Naive thymus-derived CD4-positive, alpha-beta T cell (primary cell): ENCODE data around the gene TUBG2. TPM values are rescaled to one million over a fixed set of nuclear protein-coding genes. Genes with fewer than 3 reads are reported as not detected.
A peak's percentile ranks its signal among the peaks of the same experiment; 100 is the strongest.

Source experiments
- ATAC-seq: fragments of 150-1000 bp; cut with Tn5 transposase; 2 replicates; pipeline ENCODE4 v1.10.0; 2021; ENCODE audit warnings: mild to moderate bottlenecking, moderate library complexity
- CTCF ChIA-PET: fragments of 350-600 bp; sonication (Branson Sonifier 250); formaldehyde crosslinking; loops from one replicate; lab custom pipeline; 2021; ENCODE audit warnings: antibody characterized with exemption; lab: Charles Lee
- POLR2A ChIA-PET: fragments of 350-600 bp; sonication (Branson Sonifier 250); formaldehyde crosslinking; loops from one replicate; lab custom pipeline; 2021; ENCODE audit warnings: antibody characterized with exemption, inconsistent platforms; lab: Charles Lee
- DNase-seq, 9 donors: peaks; one replicate each; pipeline versions ENCODE4 v3.0.0 to v3.0.0-alpha.2; 2020 to 2022; ENCODE audit warnings: mixed read lengths in 1 of 9
- H3K27ac ChIP-seq: one replicate; pipeline ENCODE4 v1.7.0; 2013; ENCODE audit warnings: mild to moderate bottlenecking, low read depth, low read length, moderate library complexity
- H3K27me3 ChIP-seq, 2 donors: one replicate each; pipeline ENCODE4 v1.7.0; 2013; ENCODE audit warnings: low read length in 2 of 2, mild to moderate bottlenecking in 2 of 2, moderate library complexity in 2 of 2; ENCODE audit not compliant: control insufficient read depth in 2 of 2, insufficient read depth in 2 of 2
- H3K36me3 ChIP-seq, 3 experiments: 1 replicate in 2 of 3; 2 replicates in 1 of 3; pipeline ENCODE4 v1.7.0; 2013; ENCODE audit warnings: low read length in 3 of 3, mild to moderate bottlenecking in 3 of 3, moderate library complexity in 1 of 3; ENCODE audit not compliant: insufficient read depth in 3 of 3, control insufficient read depth in 2 of 3
- H3K4me1 ChIP-seq, 2 donors: one replicate each; pipeline ENCODE4 v1.7.0; 2013; ENCODE audit warnings: low read length in 2 of 2, mild to moderate bottlenecking in 2 of 2, moderate library complexity in 1 of 2; ENCODE audit not compliant: control insufficient read depth in 2 of 2, insufficient read depth in 2 of 2
- H3K4me3 ChIP-seq: 2 replicates; pipeline ENCODE4 v1.7.0; 2013; ENCODE audit warnings: mild to moderate bottlenecking, low read length
- H3K9me3 ChIP-seq, 3 experiments: 1 replicate in 2 of 3; 2 replicates in 1 of 3; pipeline ENCODE4 v1.7.0; 2013; ENCODE audit warnings: low read length in 3 of 3; ENCODE audit not compliant: control insufficient read depth in 2 of 3
- H3K27ac Mint-ChIP-seq, 9 donors: one replicate each; pipeline ENCODE4 v1.8.0; 2020 to 2022; ENCODE audit warnings: mixed read lengths in 9 of 9, mild to moderate bottlenecking in 8 of 9, moderate library complexity in 5 of 9, inconsistent platforms in 2 of 9
- H3K27me3 Mint-ChIP-seq, 5 donors: one replicate each; pipeline ENCODE4 v1.8.0; 2021 to 2022; ENCODE audit warnings: mixed read lengths in 5 of 5, mild to moderate bottlenecking in 1 of 5
- H3K36me3 Mint-ChIP-seq, 5 donors: one replicate each; pipeline ENCODE4 v1.8.0; 2020 to 2022; ENCODE audit warnings: mixed read lengths in 5 of 5, mild to moderate bottlenecking in 3 of 5, inconsistent platforms in 1 of 5
- H3K4me1 Mint-ChIP-seq, 7 donors: one replicate each; pipeline ENCODE4 v1.8.0; 2020 to 2022; ENCODE audit warnings: mixed read lengths in 7 of 7, mild to moderate bottlenecking in 3 of 7, inconsistent platforms in 1 of 7
- H3K4me3 Mint-ChIP-seq, 10 donors: one replicate each; pipeline ENCODE4 v1.8.0; 2020 to 2022; ENCODE audit warnings: mild to moderate bottlenecking in 10 of 10, mixed read lengths in 10 of 10, moderate library complexity in 6 of 10, inconsistent platforms in 2 of 10
- H3K9me3 Mint-ChIP-seq, 11 donors: one replicate each; pipeline ENCODE4 v1.8.0; 2020 to 2022; ENCODE audit warnings: mixed read lengths in 11 of 11, mild to moderate bottlenecking in 4 of 11, inconsistent platforms in 1 of 11, moderate library complexity in 1 of 11
- intact Hi-C, 2 donors: fragments of 100-400 bp; cut with micrococcal nuclease; formaldehyde crosslinking; loops; one replicate each; pipeline ENCODE4 v1.15.1; 2023
- polyA plus RNA-seq, 2 donors: library from polyadenylated mRNA; unstranded; fragments of 300-500 nt; fragmentation: Illumina TruSeq; gene quantifications; one replicate each; pipeline ENCODE4 v1.2.3, GENCODE V29; 2021
- total RNA-seq, 6 experiments: library from RNA in 5 of 6; stranded (reverse) in 5 of 6; gene quantifications; 1 replicate in 5 of 6; 2 replicates in 1 of 6; pipeline ENCODE4 v1.2.3 and lab custom pipeline; 2021 to 2026

Gene TUBG2
- total and polyA plus RNA-seq, 7 experiments from 2014 or later: 4.9 to 20.3 (median 10.4) TPM

DNA sequence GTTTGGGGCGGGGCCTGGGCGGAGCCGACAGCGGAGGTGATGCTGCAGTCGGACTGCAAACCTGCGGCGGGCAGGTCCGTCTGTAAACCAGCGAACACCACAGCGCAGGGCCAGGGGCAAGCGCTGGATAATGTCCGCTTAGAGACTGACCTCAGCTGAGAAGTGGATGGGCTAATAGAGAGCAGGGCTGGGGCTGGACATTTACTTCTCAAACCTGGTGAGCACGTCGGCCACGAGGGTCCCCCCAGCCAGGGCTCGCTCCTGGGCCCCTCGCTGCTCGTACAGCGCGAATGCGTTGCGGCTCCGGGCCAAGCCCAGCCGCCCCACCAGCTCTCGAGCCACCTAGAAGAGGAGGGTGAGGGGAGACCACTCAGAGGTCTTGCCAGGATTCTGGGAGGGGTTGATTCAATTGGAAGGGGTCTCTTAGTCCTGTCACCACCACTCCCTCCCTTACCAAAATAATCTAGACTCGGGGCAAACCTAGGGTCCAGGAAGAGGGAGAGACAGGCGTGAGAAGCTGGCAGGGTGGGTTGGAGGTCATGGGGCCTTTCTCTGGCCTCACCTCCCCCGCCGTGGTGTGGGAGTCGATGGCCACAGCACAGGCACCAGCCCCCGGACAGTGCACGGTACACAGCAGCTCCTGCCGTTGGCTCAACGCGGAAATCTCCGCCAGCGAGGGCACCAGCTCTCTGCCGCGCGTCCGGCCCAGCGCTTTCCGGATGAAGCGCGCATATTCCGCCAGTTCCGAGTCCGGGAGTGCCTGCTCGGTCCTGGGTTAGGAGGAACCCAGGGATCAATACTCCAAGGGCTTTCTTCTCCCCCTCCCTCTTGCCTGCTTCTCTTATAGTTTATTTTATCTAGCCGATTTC is 11.9 kb downstream of the TUBG2 start:
- no peak for ATAC-seq
- H3K27ac Mint-ChIP-seq: peak overlapping the region in 3 of 9 donors; percentile 21 to 80 (median 74)
- no peak for DNase-seq
- H3K27me3 Mint-ChIP-seq: peaks cover 19 to 62% (median 26%) of the 10 kb centered on the region in 5 donors
- Histone ChIP-seq H3K4me1 (peaks cover 2 to 27% of the 10 kb centered on the region in 2 donors), H3K4me3 (no peak overlapping the region), H3K36me3 (peaks cover 0 to 11% (median 0%) of the 10 kb centered on the region in 3 experiments), H3K27me3 (peaks cover 0 to 29% of the 10 kb centered on the region in 2 donors), H3K9me3 (no peaks in the 10 kb centered on the region), H3K27ac (no peak overlapping the region)
- intact Hi-C loops: loop anchor here (1.0 to 10.0 kb wide), 3 partner anchors 8 to 356 kb away; partner anchors contain the start of gene BECN1 (in 1 of the 2)
- H3K36me3 Mint-ChIP-seq: peaks cover 0 to 11% (median 4%) of the 10 kb centered on the region in 5 donors
- ChIA-PET CTCF (interaction anchor here (0.6 to 1.0 kb wide), 4 partner anchors 8 to 93 kb away, joined by 3 to 4 read pairs (median 4); no protein-coding TSS in a partner anchor), POLR2A (interaction anchor here (0.7 to 1.5 kb wide), 4 partner anchors 8 to 63 kb away, joined by 3 to 7 read pairs (median 4); partner anchors contain the start of gene TUBG2)
- H3K4me3 Mint-ChIP-seq: peak overlapping the region; percentile 51 to 85 (median 79)
- H3K9me3 Mint-ChIP-seq: no peaks in the 10 kb centered on the region
- H3K4me1 Mint-ChIP-seq: peaks cover 7 to 30% (median 24%) of the 10 kb centered on the region in 7 donors

DNA sequence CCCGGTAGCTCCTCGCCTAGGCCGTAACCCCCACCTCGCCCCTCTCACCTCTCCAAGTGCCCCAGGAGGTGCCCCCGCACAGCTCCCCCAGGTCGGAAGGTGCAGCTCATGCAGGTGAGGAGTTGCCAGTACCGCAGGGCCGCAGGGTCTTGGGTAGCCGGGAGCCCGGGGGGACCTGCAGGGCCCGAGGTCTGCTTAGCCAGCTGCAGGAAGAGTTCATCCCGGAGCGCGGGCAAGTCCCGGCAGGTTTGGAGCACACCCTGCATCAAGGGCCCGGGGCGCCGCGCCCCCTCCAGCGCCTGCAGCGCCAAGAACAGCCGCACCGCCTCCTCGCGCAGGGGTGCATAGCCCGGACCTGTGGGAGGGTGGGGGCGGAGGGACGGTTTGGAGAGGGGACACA is 13.0 kb downstream of the TUBG2 start:
- H3K27ac Mint-ChIP-seq: peak overlapping the region in 3 of 9 donors; percentile 21 to 80 (median 74)
- H3K4me1 ChIP-seq: peaks cover 8 to 35% of the 10 kb centered on the region in 2 donors
- peaks cover 7 to 35% (median 26%) of the 10 kb centered on the region in 7 donors for H3K4me1 Mint-ChIP-seq
- no peak overlapping the region for H3K27ac ChIP-seq
- H3K27me3 Mint-ChIP-seq: peaks cover 22 to 69% (median 29%) of the 10 kb centered on the region in 5 donors
- H3K27me3 ChIP-seq: peaks cover 0 to 36% of the 10 kb centered on the region in 2 donors
- H3K9me3 ChIP-seq: no peaks in the 10 kb centered on the region
- ATAC-seq: no peak
- peak overlapping the region in 4 of 10 donors; percentile 38 to 83 (median 68) for H3K4me3 Mint-ChIP-seq
- CTCF ChIA-PET: interaction anchor here (0.5 to 0.9 kb wide), 2 partner anchors 9 to 38 kb away, joined by 3 to 10 read pairs; no protein-coding TSS in a partner anchor
- H3K36me3 Mint-ChIP-seq: peaks cover 0 to 1% (median 0%) of the 10 kb centered on the region in 5 donors
- intact Hi-C loops: loop anchor here in 1 of 2 donors (10.0 kb wide), 1 partner anchor 357 kb away; no protein-coding TSS in a partner anchor
- POLR2A ChIA-PET: interaction anchor here (0.7 to 1.1 kb wide), 2 partner anchors 17 to 152 kb away, joined by 3 read pairs; partner anchors contain the start of gene BECN1
- H3K9me3 Mint-ChIP-seq: no peaks in the 10 kb centered on the region
- H3K4me3 ChIP-seq: no peak overlapping the region
- DNase-seq: no peak
- peaks cover 0 to 2% (median 0%) of the 10 kb centered on the region in 3 experiments for H3K36me3 ChIP-seq

DNA sequence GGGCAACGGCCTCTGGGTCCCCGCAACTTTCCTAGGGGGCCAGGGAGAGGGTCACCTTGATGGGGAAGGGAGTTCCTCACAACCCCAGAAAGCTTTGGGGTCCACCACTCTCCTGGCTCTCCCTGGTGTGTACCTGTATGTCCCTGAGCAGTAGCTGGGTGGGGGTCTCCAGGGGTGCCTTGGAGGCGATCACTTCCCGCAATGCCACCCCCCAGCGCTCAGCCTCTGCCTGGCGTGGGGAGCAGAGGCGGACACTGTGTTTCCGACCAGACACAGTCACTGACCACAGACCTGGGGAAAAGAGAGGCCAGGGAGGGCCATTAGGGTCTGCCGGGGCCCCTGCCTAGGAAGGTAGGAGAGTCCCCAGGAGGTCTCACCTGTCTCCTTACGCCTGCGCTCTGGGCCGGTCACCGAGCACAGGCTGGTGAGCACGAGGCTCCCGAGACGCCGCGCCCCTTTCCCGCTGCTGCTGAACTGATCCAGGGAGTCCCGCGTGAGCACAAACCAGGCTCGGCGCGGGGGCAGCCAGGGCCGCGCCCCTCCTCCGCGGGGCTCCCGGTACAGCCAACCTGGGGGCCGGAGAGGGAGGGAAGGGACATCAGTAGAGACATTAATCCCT is 14.3 kb downstream of the TUBG2 start:
- Mint-ChIP-seq H3K27ac (no peak overlapping the region), H3K36me3 (no peaks in the 10 kb centered on the region), H3K9me3 (no peaks in the 10 kb centered on the region), H3K4me3 (no peak overlapping the region), H3K4me1 (peaks cover 7 to 45% (median 33%) of the 10 kb centered on the region in 7 donors), H3K27me3 (peaks cover 24 to 70% (median 30%) of the 10 kb centered on the region in 5 donors)
- Histone ChIP-seq H3K4me1 (peaks cover 18 to 42% of the 10 kb centered on the region in 2 donors), H3K27me3 (peaks cover 0 to 36% of the 10 kb centered on the region in 2 donors), H3K9me3 (no peaks in the 10 kb centered on the region), H3K27ac (no peak overlapping the region), H3K4me3 (no peak overlapping the region), H3K36me3 (no peaks in the 10 kb centered on the region)
- intact Hi-C loops: loop anchor here in 1 of 2 donors (10.0 kb wide), 1 partner anchor 359 kb away; no protein-coding TSS in a partner anchor
- ChIA-PET POLR2A (no interaction called here), CTCF (no interaction called here)
- no peak for ATAC-seq
- no peak for DNase-seq

DNA sequence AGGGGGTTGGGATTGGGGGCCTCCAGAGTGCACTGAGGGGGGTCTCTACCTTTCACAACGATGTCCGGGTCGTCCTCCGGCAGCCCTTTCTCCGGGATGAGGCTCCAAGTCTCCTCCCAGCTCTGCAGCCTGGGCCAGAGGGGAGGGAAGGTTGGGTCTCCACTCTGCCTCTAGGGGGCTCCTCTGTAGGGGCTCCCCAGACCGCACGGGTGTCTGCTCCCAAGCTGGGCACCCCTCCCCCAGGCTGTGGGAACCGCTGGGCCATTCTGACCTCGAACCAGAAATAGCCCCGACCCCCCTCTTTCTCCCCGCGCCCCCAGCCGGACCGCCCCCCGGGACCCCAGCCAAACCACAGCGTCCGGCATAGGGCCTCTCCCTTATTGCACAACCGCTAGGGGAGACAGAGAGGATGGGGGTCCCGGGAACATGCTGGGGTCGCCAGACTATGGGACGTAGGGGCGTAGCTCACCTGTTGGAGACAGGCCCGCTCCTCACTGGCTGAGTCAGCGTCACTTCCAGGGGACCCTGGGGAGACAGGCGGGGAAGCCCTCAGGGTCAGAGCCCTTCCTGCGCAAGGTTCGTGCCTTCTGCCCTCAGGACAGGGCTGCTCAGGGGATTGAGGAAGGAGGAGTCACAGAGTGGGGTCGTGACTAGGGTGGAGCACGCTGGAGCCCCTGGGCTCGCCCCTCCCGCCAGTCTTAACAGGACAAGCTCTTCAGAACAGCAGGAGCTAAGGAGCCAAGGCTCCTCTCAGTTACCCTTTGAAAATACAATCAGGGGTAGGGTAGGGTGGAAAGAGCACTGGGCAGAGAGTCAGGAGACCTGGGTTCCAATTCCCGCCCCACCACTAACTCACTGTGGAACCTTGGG is 15.0 kb downstream of the TUBG2 start:
- H3K9me3 Mint-ChIP-seq: no peaks in the 10 kb centered on the region
- no peaks in the 10 kb centered on the region for H3K36me3 Mint-ChIP-seq
- peak overlapping the region in 9 of 10 donors; percentile 34 to 94 (median 58) for H3K4me3 Mint-ChIP-seq
- CTCF ChIA-PET: no interaction called here
- no peaks in the 10 kb centered on the region for H3K9me3 ChIP-seq
- peaks cover 25 to 50% of the 10 kb centered on the region in 2 donors for H3K4me1 ChIP-seq
- H3K27ac ChIP-seq: no peak overlapping the region
- intact Hi-C loops: loop anchor here in 1 of 2 donors (10.0 kb wide), 1 partner anchor 359 kb away; no protein-coding TSS in a partner anchor
- peaks cover 0 to 36% of the 10 kb centered on the region in 2 donors for H3K27me3 ChIP-seq
- DNase-seq (no peak), ATAC-seq (no peak)
- peak overlapping the region in 1 of 9 donors; percentile 48 for H3K27ac Mint-ChIP-seq
- no peaks in the 10 kb centered on the region for H3K36me3 ChIP-seq
- peaks cover 24 to 64% (median 30%) of the 10 kb centered on the region in 5 donors for H3K27me3 Mint-ChIP-seq
- H3K4me3 ChIP-seq: no peak overlapping the region
- peaks cover 7 to 51% (median 40%) of the 10 kb centered on the region in 7 donors for H3K4me1 Mint-ChIP-seq
- POLR2A ChIA-PET: interaction anchor here (0.6 to 1.1 kb wide), 2 partner anchors 65 to 74 kb away, joined by 3 to 4 read pairs; partner anchors contain the start of genes RETREG3 and TUBG1

DNA sequence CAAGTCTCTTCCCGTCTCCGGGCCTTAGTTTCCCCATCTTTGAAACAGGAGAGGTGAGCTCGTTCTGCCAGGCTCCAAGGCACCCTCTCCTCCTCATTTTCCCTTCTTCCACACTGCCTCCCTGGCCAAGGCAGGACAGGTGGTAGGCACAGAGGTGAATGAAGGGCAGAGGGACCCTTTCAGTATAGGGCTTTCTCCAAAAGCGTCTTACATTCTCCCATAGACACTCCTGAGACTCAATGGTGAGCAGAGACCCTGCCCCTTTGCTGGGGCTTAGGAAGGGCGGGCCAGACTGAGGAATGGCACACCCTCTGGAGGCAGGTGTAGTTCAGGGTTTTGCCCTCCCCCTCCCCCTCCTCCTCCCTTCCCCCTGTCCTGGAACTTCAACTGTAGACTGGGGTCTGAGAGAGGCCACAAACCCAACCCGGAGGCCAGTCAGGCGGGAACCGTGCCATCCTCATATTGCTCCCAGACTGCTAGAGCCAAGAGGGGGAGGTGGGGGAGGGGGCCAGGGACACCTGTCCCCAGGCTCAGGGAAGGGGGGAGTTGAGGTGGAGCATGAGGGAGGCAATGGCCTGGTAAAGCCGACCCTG is 15.8 kb downstream of the TUBG2 start:
- no peaks in the 10 kb centered on the region for H3K9me3 ChIP-seq
- no peaks in the 10 kb centered on the region for H3K36me3 ChIP-seq
- H3K27me3 Mint-ChIP-seq: peaks cover 24 to 58% (median 29%) of the 10 kb centered on the region in 5 donors
- CTCF ChIA-PET: no interaction called here
- no peaks in the 10 kb centered on the region for H3K9me3 Mint-ChIP-seq
- H3K4me1 Mint-ChIP-seq: peaks cover 9 to 58% (median 46%) of the 10 kb centered on the region in 7 donors
- H3K4me3 Mint-ChIP-seq: peak overlapping the region in 9 of 10 donors; percentile 34 to 94 (median 58)
- POLR2A ChIA-PET: interaction anchor here (0.6 to 1.1 kb wide), 2 partner anchors 66 to 74 kb away, joined by 3 to 4 read pairs; partner anchors contain the start of genes RETREG3 and TUBG1
- no peak overlapping the region for H3K27ac ChIP-seq
- no peak overlapping the region for H3K4me3 ChIP-seq
- H3K4me1 ChIP-seq: peaks cover 31 to 51% of the 10 kb centered on the region in 2 donors
- no peaks in the 10 kb centered on the region for H3K36me3 Mint-ChIP-seq
- ATAC-seq (no peak), DNase-seq (no peak)
- peaks cover 0 to 36% of the 10 kb centered on the region in 2 donors for H3K27me3 ChIP-seq
- intact Hi-C loops: loop anchor here in 1 of 2 donors (5.0 to 10.0 kb wide), 3 partner anchors 138 to 360 kb away; partner anchors contain the start of genes NAGLU and VAT1
- peak overlapping the region in 1 of 9 donors; percentile 48 for H3K27ac Mint-ChIP-seq
